Measurements from ENCODE around the gene SLC46A3. TPM values are rescaled to one million over a fixed set of nuclear protein-coding genes. Genes with fewer than 3 reads are reported as not detected.
A peak's percentile ranks its signal among the peaks of the same experiment; 100 is the strongest.

The SLC46A3 gene
- total and polyA plus RNA-seq, 2 donors (not counting 1 experiment from before 2014, with no cell fraction given), result 2.6 to 6.4 TPM

- no peak for DNase-seq (ENCODE audit: low read depth in 2 of 2)
- Histone ChIP-seq H3K4me3 (replicated peaks in 1 of 4; ENCODE audit: control extremely low read depth in 1 of 4, insufficient read depth in 1 of 4, low read depth in 3 of 4, low read length in 4 of 4) (no peak overlapping the region), H3K79me2 (ENCODE audit: control insufficient read depth, insufficient read depth, low read length) (no peaks in the 10 kb centered on the region), H3K36me3 (ENCODE audit: control insufficient read depth, insufficient read depth, low read length) (no peaks in the 10 kb centered on the region), H3K9me3 (ENCODE audit: control insufficient read depth, insufficient read depth, low read depth, low read length) (no peaks in the 10 kb centered on the region), H4K20me1 (ENCODE audit: control insufficient read depth, extremely low read depth, insufficient read depth, low read length) (no peaks in the 10 kb centered on the region), H3K4me1 (ENCODE audit: control insufficient read depth, extremely low read depth, insufficient read depth, low read length) (peaks cover 3% of the 10 kb centered on the region), H2AFZ (ENCODE audit: low read length) (no peak overlapping the region), H3K4me2 (ENCODE audit: extremely low read depth, insufficient read depth, low read length) (no peak overlapping the region), H3K27me3 (ENCODE audit: control insufficient read depth, insufficient read depth, low read length) (no peaks in the 10 kb centered on the region), H3K27ac (ENCODE audit: insufficient read depth, low read length) (no peak overlapping the region), H3K9ac (ENCODE audit: insufficient read depth, low read length) (no peak overlapping the region)
- TF ChIP-seq EZH2 (IDR thresholded peaks at IDR 0.05; ENCODE audit: low read length, missing control alignments), result no peak
- no peak for TF ChIP-seq CTCF (conservative IDR thresholded peaks at IDR 0.05 in 1 of 2, IDR thresholded peaks at IDR 0.05 in 1 of 2; ENCODE audit: low read depth in 1 of 2, low read length in 2 of 2)
Measured at GRCh38 chr13:28755546-28755870, 36.7 kb upstream of the SLC46A3 start.

- no peak overlapping the region for H3K27ac ChIP-seq (ENCODE audit: insufficient read depth, low read length)
- peaks cover 3% of the 10 kb centered on the region for H3K4me1 ChIP-seq (ENCODE audit: control insufficient read depth, extremely low read depth, insufficient read depth, low read length)
- TF ChIP-seq EZH2 (IDR thresholded peaks at IDR 0.05; ENCODE audit: low read length, missing control alignments), result no peak
- TF ChIP-seq CTCF (conservative IDR thresholded peaks at IDR 0.05 in 1 of 2, IDR thresholded peaks at IDR 0.05 in 1 of 2; ENCODE audit: low read depth in 1 of 2, low read length in 2 of 2), result no peak
- H3K36me3 ChIP-seq (ENCODE audit: control insufficient read depth, insufficient read depth, low read length), result no peaks in the 10 kb centered on the region
- H4K20me1 ChIP-seq (ENCODE audit: control insufficient read depth, extremely low read depth, insufficient read depth, low read length), result no peaks in the 10 kb centered on the region
- peak overlapping the region; percentile 57 for H2AFZ ChIP-seq (ENCODE audit: low read length)
- no peak overlapping the region for H3K4me2 ChIP-seq (ENCODE audit: extremely low read depth, insufficient read depth, low read length)
- H3K4me3 ChIP-seq (replicated peaks in 1 of 4; ENCODE audit: control extremely low read depth in 1 of 4, insufficient read depth in 1 of 4, low read depth in 3 of 4, low read length in 4 of 4), result no peak overlapping the region
- no peaks in the 10 kb centered on the region for H3K27me3 ChIP-seq (ENCODE audit: control insufficient read depth, insufficient read depth, low read length)
- H3K79me2 ChIP-seq (ENCODE audit: control insufficient read depth, insufficient read depth, low read length), result no peaks in the 10 kb centered on the region
- peak overlapping the region; percentile 7 for H3K9ac ChIP-seq (ENCODE audit: insufficient read depth, low read length)
- H3K9me3 ChIP-seq (ENCODE audit: control insufficient read depth, insufficient read depth, low read depth, low read length), result no peaks in the 10 kb centered on the region
- peak in 1 of 2 donors; percentile 1 for DNase-seq (ENCODE audit: low read depth in 2 of 2)
Measured at GRCh38 chr13:28754698-28755545, 36.2 kb upstream of the SLC46A3 start.

- Histone ChIP-seq H2AFZ (ENCODE audit: low read length) (no peak overlapping the region), H3K4me3 (replicated peaks in 1 of 4; ENCODE audit: control extremely low read depth in 1 of 4, insufficient read depth in 1 of 4, low read depth in 3 of 4, low read length in 4 of 4) (no peak overlapping the region), H3K9me3 (ENCODE audit: control insufficient read depth, insufficient read depth, low read depth, low read length) (no peaks in the 10 kb centered on the region), H3K27me3 (ENCODE audit: control insufficient read depth, insufficient read depth, low read length) (no peaks in the 10 kb centered on the region), H3K79me2 (ENCODE audit: control insufficient read depth, insufficient read depth, low read length) (no peaks in the 10 kb centered on the region), H3K4me2 (ENCODE audit: extremely low read depth, insufficient read depth, low read length) (no peak overlapping the region), H3K4me1 (ENCODE audit: control insufficient read depth, extremely low read depth, insufficient read depth, low read length) (peaks cover 3% of the 10 kb centered on the region), H3K27ac (ENCODE audit: insufficient read depth, low read length) (peak overlapping the region; percentile 42), H3K9ac (ENCODE audit: insufficient read depth, low read length) (no peak overlapping the region), H4K20me1 (ENCODE audit: control insufficient read depth, extremely low read depth, insufficient read depth, low read length) (no peaks in the 10 kb centered on the region), H3K36me3 (ENCODE audit: control insufficient read depth, insufficient read depth, low read length) (no peaks in the 10 kb centered on the region)
- DNase-seq (ENCODE audit: low read depth in 2 of 2), result no peak
- TF ChIP-seq CTCF (conservative IDR thresholded peaks at IDR 0.05 in 1 of 2, IDR thresholded peaks at IDR 0.05 in 1 of 2; ENCODE audit: low read depth in 1 of 2, low read length in 2 of 2), result no peak
- no peak for TF ChIP-seq EZH2 (IDR thresholded peaks at IDR 0.05; ENCODE audit: low read length, missing control alignments)
Measured at GRCh38 chr13:28753946-28754345, 35.2 kb upstream of the SLC46A3 start.

All from fibroblast of lung (primary cell).